Ishikawa (cell line): ENCODE data around the gene ABL1.

Experiments
- CEBPB ChIP-seq: IDR thresholded peaks from 2 replicates; pipeline ENCODE4 v1.6.1; 2012
- EGR1 ChIP-seq: IDR thresholded peaks from 2 replicates; pipeline ENCODE4 v1.6.1; 2012
- EP300 ChIP-seq: IDR thresholded peaks from 2 replicates; pipeline ENCODE4 v1.6.1; 2012; ENCODE audit warnings: borderline replicate concordance
- FOXM1 ChIP-seq: IDR thresholded peaks from 2 replicates; pipeline ENCODE4 v1.6.1; 2012; ENCODE audit warnings: low read depth, borderline replicate concordance
- NFIC ChIP-seq: IDR thresholded peaks from 2 replicates; pipeline ENCODE4 v1.6.1; 2012
- RAD21 ChIP-seq: IDR thresholded peaks from 2 replicates; pipeline ENCODE4 v1.6.1; 2012; ENCODE audit warnings: low read depth
- TAF1 ChIP-seq: IDR thresholded peaks from 2 replicates; pipeline ENCODE4 v1.6.1; 2012; ENCODE audit warnings: low read depth, mild to moderate bottlenecking
- TCF12 ChIP-seq: IDR thresholded peaks from 2 replicates; pipeline ENCODE4 v1.6.1; 2012; ENCODE audit warnings: low read depth
- TEAD4 ChIP-seq: IDR thresholded peaks from 2 replicates; pipeline ENCODE4 v1.6.1; 2012
- USF1 ChIP-seq: IDR thresholded peaks from 2 replicates; pipeline ENCODE4 v1.6.1; 2012
- YY1 ChIP-seq: IDR thresholded peaks from 2 replicates; pipeline ENCODE4 v1.6.1; 2012; ENCODE audit warnings: low read depth
- ZBTB7A ChIP-seq: IDR thresholded peaks from 2 replicates; pipeline ENCODE4 v1.6.1; 2012; ENCODE audit warnings: low read depth
- TF ChIP-seq, protein P1 (sequence below): IDR thresholded peaks from 2 replicates; pipeline ENCODE4 v1.6.1; 2012; ENCODE audit warnings: low read depth, mild to moderate bottlenecking

GRCh38 chr9:130927338-130927737 lies 92.3 kb downstream of the ABL1 start:
- TF ChIP-seq, protein P1, sequence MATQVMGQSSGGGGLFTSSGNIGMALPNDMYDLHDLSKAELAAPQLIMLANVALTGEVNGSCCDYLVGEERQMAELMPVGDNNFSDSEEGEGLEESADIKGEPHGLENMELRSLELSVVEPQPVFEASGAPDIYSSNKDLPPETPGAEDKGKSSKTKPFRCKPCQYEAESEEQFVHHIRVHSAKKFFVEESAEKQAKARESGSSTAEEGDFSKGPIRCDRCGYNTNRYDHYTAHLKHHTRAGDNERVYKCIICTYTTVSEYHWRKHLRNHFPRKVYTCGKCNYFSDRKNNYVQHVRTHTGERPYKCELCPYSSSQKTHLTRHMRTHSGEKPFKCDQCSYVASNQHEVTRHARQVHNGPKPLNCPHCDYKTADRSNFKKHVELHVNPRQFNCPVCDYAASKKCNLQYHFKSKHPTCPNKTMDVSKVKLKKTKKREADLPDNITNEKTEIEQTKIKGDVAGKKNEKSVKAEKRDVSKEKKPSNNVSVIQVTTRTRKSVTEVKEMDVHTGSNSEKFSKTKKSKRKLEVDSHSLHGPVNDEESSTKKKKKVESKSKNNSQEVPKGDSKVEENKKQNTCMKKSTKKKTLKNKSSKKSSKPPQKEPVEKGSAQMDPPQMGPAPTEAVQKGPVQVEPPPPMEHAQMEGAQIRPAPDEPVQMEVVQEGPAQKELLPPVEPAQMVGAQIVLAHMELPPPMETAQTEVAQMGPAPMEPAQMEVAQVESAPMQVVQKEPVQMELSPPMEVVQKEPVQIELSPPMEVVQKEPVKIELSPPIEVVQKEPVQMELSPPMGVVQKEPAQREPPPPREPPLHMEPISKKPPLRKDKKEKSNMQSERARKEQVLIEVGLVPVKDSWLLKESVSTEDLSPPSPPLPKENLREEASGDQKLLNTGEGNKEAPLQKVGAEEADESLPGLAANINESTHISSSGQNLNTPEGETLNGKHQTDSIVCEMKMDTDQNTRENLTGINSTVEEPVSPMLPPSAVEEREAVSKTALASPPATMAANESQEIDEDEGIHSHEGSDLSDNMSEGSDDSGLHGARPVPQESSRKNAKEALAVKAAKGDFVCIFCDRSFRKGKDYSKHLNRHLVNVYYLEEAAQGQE, result no peak
- TF ChIP-seq TAF1, result no peak
- no peak for TF ChIP-seq FOXM1
- no peak for TF ChIP-seq RAD21
- no peak; the same call in 1 of the 2 replicates for TF ChIP-seq NFIC
- TF ChIP-seq CEBPB, result no peak
- TF ChIP-seq YY1, result no peak
- TF ChIP-seq EP300, result no peak
- no peak for TF ChIP-seq ZBTB7A
- TF ChIP-seq EGR1, result no peak
- TF ChIP-seq TCF12, result no peak
- no peak for TF ChIP-seq USF1
- TF ChIP-seq TEAD4, result no peak
